ENCODE results near the gene GARS1.

GARS1 gene

DNA sequence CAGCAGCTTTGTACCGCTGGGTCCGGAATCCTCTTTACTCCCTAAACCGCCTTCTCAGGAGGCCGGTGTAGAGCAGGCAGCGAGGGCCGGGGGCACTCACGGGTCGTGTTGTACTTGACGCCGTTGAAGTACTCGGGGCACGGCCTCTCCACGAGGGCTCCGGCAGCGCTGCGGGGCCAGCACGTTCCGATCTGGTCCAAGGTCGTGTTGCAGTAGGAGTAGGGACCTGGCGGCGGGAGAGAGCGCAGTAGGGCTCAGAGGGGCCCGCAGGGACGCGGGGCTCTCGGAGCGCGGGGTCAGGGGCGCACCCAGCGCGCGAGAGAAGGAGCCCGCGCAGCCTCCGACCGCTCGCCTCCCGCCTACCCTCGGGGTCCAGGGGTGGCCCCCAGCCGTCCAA is 87.1 kb downstream of the GARS1 start:
- no peak for DNase-seq (ENCODE audit: low read depth)

DNA sequence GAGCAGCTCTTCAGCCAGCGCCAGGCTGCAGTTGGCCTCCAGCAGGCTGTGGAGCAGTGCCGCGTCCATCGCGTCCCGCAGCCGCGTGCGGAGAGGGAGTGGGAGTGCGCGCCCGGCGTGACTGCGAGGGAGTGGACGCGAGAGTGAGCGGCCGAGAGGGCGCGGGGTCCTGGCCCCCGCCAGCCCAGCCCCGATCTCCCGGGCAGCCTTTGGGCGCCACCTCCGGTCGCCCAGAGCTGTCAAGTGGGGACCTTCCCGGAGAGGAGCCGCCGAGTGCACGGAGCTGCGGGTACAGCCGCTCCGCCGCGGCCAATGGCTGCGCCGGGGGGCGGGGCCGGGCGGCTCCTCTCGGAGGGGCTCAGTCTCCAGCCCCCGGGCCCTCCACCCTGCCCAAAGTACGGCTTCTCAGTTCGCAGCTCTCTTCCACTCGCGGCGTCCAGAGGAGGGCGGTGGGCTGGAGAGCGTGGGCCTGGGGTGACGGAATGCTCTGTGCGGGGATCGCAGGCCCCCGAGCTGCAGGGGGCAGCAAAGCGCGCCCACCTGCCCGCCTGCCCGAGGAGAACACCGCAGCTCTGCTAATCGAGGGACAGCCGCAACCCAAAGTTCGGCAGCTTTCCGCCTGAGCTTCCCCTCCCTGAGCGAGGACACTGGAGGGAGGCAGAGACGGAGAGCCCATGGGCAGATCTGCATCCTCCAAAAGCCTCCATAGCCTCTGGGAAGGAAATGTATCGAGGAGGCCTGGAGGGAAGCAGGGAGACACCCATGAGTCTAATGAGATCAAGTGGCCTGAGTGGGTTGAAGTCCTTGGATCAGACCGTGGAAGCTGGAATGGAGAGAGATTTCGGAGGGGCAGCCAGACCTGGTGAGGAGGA is 87.8 kb downstream of the GARS1 start, which contains the start of gene CRHR2:
CRHR2 (minus strand) TSS at position 245 of the 872 bp plus-strand sequence; CDS start at position 69, 176 bp downstream.
- DNase-seq (ENCODE audit: low read depth): no peak

DNA sequence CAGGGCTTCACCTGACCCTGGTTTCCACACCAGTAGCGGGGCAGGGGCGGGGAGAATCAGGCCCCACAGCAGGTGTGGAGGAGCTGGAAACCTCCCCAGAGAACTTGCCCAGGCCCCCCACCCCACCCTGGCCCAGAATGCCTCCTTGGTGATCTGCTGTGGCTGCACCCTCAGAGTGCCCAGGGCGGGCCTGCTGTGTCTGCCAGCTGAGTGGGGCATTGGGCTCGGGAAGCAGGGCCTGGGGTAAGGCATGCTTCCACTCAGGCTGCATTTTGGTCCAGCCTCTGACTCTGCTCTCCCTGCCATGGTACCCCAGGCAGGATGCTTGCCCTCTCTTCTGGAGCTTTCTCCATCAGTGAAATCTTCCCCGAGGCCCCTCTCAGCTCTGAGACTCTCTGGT is 88.6 kb downstream of the GARS1 start:
- no peak for DNase-seq (ENCODE audit: low read depth)
